HepG2 (cell line): ENCODE data around the gene SART1. TPM values are rescaled to one million over a fixed set of nuclear protein-coding genes. Genes with fewer than 3 reads are reported as not detected.

Source experiments
- ETV5 ChIP-seq: IDR thresholded peaks from 2 replicates; pipeline ENCODE4 v1.6.1; 2018; ENCODE audit warnings: missing biosample characterization, missing genetic modification reagents, inconsistent platforms, borderline replicate concordance
- FOXP1 ChIP-seq, 2 experiments: fragments of 450-650 bp in 1 of 2; IDR thresholded peaks; 2 replicates each; pipeline ENCODE4 v1.6.1; 2017 to 2018; ENCODE audit warnings: antibody characterized with exemption in 1 of 2
- SRF ChIP-seq: IDR thresholded peaks from 2 replicates; pipeline ENCODE4 v1.6.1; 2011; ENCODE audit warnings: mild to moderate bottlenecking, low read depth, low read length, moderate library complexity
- TEAD2 ChIP-seq: sonication (generic); formaldehyde crosslinking; IDR thresholded peaks from 2 replicates; pipeline ENCODE4 v1.9.0; 2021; ENCODE audit warnings: missing genetic modification reagents
- TP53 ChIP-seq: sonication (generic); formaldehyde crosslinking; conservative IDR thresholded peaks from 2 replicates; pipeline ENCODE4 v1.4.0; 2020; ENCODE audit warnings: missing genetic modification reagents
- U2AF1 ChIP-seq: fragments of 200-400 bp; formaldehyde crosslinking; optimal IDR thresholded peaks from 2 replicates; pipeline ENCODE3; 2017; ENCODE audit warnings: mild to moderate bottlenecking, low read depth, low read length
- ZNF703 ChIP-seq: sonication (generic); formaldehyde crosslinking; IDR thresholded peaks from 2 replicates; pipeline ENCODE4 v1.5.1; 2020; ENCODE audit warnings: missing genetic modification reagents, mild to moderate bottlenecking, moderate library complexity, borderline replicate concordance
- ZNF724P ChIP-seq: sonication (generic); formaldehyde crosslinking; IDR thresholded peaks from 2 replicates; pipeline ENCODE4 v1.8.0; 2022; ENCODE audit warnings: missing genetic modification reagents, borderline replicate concordance
- ZNF737 ChIP-seq: sonication (generic); formaldehyde crosslinking; IDR thresholded peaks from 2 replicates; pipeline ENCODE4 v1.5.0; 2020; ENCODE audit warnings: missing genetic modification reagents, mild to moderate bottlenecking, borderline replicate concordance
- polyA plus RNA-seq, 8 experiments: library from polyadenylated mRNA; depleted of rRNA in 3 of 8; stranded (reverse) in 7 of 8; unstranded in 1 of 8; fragments of >200 nt; fragmentation: Illumina TruSeq in 4 of 8; extraction: Trizol in 4 of 8; gene quantifications; 2 replicates each; pipeline versions ENCODE4 v1.2.1 to v1.2.3, GENCODE V29; 2011 to 2016; ENCODE audit warnings: low read depth in 4 of 8, missing spikeins in 1 of 8, mixed read lengths in 1 of 8; ENCODE audit not compliant: insufficient read depth in 1 of 8
- total RNA-seq, 5 experiments: library from RNA; depleted of rRNA; stranded (reverse); fragments of >200 nt; fragmentation: Illumina TruSeq; extraction: Trizol; gene quantifications; 2 replicates each; pipeline ENCODE4 v1.2.3, GENCODE V29; 2016; ENCODE audit warnings: low read depth in 1 of 5
- TF ChIP-seq, protein P1 (sequence below): sonication (generic); formaldehyde crosslinking; IDR thresholded peaks from 2 replicates; pipeline ENCODE4 v1.9.0; 2021; ENCODE audit warnings: missing genetic modification reagents, mild to moderate bottlenecking, borderline replicate concordance
- TF ChIP-seq, protein P2 (sequence below): sonication (generic); formaldehyde crosslinking; IDR thresholded peaks from 2 replicates; pipeline ENCODE4 v1.4.0; 2020; ENCODE audit warnings: mild to moderate bottlenecking, missing genetic modification reagents, borderline replicate concordance
- TF ChIP-seq, protein P3 (sequence below): sonication (generic); formaldehyde crosslinking; IDR thresholded peaks from 2 replicates; pipeline ENCODE4 v1.4.0; 2020; ENCODE audit warnings: missing genetic modification reagents, mild to moderate bottlenecking, borderline replicate concordance

SART1 gene
- total and polyA plus RNA-seq, 2 of the 13 experiments (the other 11 are each of a cell fraction or from before 2014, with no cell fraction given): 11.3 to 22.5 TPM

- TF ChIP-seq TEAD2: no peak
- TF ChIP-seq, protein P1, sequence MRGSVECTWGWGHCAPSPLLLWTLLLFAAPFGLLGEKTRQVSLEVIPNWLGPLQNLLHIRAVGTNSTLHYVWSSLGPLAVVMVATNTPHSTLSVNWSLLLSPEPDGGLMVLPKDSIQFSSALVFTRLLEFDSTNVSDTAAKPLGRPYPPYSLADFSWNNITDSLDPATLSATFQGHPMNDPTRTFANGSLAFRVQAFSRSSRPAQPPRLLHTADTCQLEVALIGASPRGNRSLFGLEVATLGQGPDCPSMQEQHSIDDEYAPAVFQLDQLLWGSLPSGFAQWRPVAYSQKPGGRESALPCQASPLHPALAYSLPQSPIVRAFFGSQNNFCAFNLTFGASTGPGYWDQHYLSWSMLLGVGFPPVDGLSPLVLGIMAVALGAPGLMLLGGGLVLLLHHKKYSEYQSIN: no peak
- no peak for TF ChIP-seq ZNF724P (CRISPR knock-in tag)
- no peak for TF ChIP-seq U2AF1
- TF ChIP-seq, protein P2, sequence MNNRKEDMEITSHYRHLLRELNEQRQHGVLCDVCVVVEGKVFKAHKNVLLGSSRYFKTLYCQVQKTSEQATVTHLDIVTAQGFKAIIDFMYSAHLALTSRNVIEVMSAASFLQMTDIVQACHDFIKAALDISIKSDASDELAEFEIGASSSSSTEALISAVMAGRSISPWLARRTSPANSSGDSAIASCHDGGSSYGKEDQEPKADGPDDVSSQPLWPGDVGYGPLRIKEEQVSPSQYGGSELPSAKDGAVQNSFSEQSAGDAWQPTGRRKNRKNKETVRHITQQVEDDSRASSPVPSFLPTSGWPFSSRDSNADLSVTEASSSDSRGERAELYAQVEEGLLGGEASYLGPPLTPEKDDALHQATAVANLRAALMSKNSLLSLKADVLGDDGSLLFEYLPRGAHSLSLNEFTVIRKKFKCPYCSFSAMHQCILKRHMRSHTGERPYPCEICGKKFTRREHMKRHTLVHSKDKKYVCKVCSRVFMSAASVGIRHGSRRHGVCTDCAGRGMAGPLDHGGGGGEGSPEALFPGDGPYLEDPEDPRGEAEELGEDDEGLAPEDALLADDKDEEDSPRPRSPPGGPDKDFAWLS (CRISPR knock-in tag): no peak
- peak; percentile 35; the same call in 1 of the 2 replicates for TF ChIP-seq ETV5 (CRISPR knock-in tag)
- TF ChIP-seq ZNF737 (CRISPR knock-in tag): no peak
- TF ChIP-seq ZNF703 (CRISPR knock-in tag): no peak
- TF ChIP-seq TP53 (CRISPR knock-in tag): no peak
- TF ChIP-seq SRF: no peak
- TF ChIP-seq FOXP1 (IDR thresholded peaks at IDR 0.05): no peak
- TF ChIP-seq FOXP1 (CRISPR knock-in tag; IDR thresholded peaks at IDR 0.05): no peak
- TF ChIP-seq, protein P3, sequence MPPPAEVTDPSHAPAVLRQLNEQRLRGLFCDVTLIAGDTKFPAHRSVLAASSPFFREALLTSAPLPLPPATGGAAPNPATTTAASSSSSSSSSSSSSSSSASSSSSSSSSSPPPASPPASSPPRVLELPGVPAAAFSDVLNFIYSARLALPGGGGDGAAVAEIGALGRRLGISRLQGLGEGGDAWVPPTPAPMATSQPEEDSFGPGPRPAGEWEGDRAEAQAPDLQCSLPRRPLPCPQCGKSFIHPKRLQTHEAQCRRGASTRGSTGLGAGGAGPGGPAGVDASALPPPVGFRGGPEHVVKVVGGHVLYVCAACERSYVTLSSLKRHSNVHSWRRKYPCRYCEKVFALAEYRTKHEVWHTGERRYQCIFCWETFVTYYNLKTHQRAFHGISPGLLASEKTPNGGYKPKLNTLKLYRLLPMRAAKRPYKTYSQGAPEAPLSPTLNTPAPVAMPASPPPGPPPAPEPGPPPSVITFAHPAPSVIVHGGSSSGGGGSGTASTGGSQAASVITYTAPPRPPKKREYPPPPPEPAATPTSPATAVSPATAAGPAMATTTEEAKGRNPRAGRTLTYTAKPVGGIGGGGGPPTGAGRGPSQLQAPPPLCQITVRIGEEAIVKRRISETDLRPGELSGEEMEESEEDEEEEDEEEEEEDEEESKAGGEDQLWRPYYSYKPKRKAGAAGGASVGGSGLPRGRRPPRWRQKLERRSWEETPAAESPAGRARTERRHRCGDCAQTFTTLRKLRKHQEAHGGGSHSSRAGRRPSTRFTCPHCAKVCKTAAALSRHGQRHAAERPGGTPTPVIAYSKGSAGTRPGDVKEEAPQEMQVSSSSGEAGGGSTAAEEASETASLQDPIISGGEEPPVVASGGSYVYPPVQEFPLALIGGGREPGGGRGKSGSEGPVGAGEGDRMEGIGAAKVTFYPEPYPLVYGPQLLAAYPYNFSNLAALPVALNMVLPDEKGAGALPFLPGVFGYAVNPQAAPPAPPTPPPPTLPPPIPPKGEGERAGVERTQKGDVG: no peak
Observed at GRCh38 chr11:65915821-65916251, 45.7 kb upstream of the SART1 start (continued).
